CD4-positive, alpha-beta T cell treated with Interleukin-21 for 1 hour (primary cell): ENCODE data around the gene EN2.

Source experiments
- DNase-seq: peaks from one replicate; pipeline ENCODE4 v3.0.0-alpha.2; 2020

EN2 gene

GRCh38 chr7:155451840-155452239, 6.1 kb upstream of the EN2 start:
- no peak for DNase-seq

GRCh38 chr7:155452505-155453295, 5.2 kb upstream of the EN2 start:
- DNase-seq, result no peak

GRCh38 chr7:155453296-155454182, 4.4 kb upstream of the EN2 start:
- DNase-seq, result no peak

GRCh38 chr7:155454183-155455112, 3.5 kb upstream of the EN2 start:
- no peak for DNase-seq

GRCh38 chr7:155455132-155455693, 2.7 kb upstream of the EN2 start:
- DNase-seq, result no peak

GRCh38 chr7:155455776-155456737, 1.9 kb upstream of the EN2 start:
- no peak for DNase-seq

GRCh38 chr7:155456738-155457543, 988 bp upstream of the EN2 start:
- DNase-seq, result no peak

GRCh38 chr7:155457544-155458110, 302 bp upstream of the EN2 start:
- no peak for DNase-seq

GRCh38 chr7:155458878-155459699, 1.2 kb downstream of the EN2 start:
- no peak for DNase-seq

- DNase-seq, result no peak
These were observed 2.0 kb downstream of the EN2 start for GRCh38 chr7:155459700-155460461.

- DNase-seq, result no peak
These were observed 3.1 kb downstream of the EN2 start for GRCh38 chr7:155460926-155461613.

GRCh38 chr7:155461631-155462030, 3.7 kb downstream of the EN2 start:
- DNase-seq, result no peak

GRCh38 chr7:155462163-155462735, 4.3 kb downstream of the EN2 start:
- DNase-seq, result no peak

GRCh38 chr7:155463114-155463811, 5.3 kb downstream of the EN2 start:
- no peak for DNase-seq

GRCh38 chr7:155464183-155464582, 6.3 kb downstream of the EN2 start:
- no peak for DNase-seq

- DNase-seq, result no peak
These were observed 7.2 kb downstream of the EN2 start for GRCh38 chr7:155464948-155465739.
